Mucosa of descending colon (tissue), 3 donors: ENCODE results near the gene MAP7D2. TPM values are rescaled to one million over a fixed set of nuclear protein-coding genes. Genes with fewer than 3 reads are reported as not detected.

Experiments
- ATAC-seq: fragments of 200-7000 bp; cut with Tn5 transposase; one replicate; pipeline ENCODE4 v1.9.1; 2020; ENCODE audit warnings: mild to moderate bottlenecking, moderate library complexity
- DNase-seq, 3 donors: peaks; one replicate each; pipeline ENCODE4 v3.0.0-alpha.2; 2020
- H3K36me3 ChIP-seq: fragments of 200-600 bp; one replicate; pipeline ENCODE4 v1.8.0; 2021; ENCODE audit warnings: low read depth, mild to moderate bottlenecking
- H3K4me1 ChIP-seq: fragments of 200-600 bp; one replicate; pipeline ENCODE4 v1.8.0; 2021; ENCODE audit warnings: low read depth, mild to moderate bottlenecking
- H3K4me3 ChIP-seq: fragments of 200-600 bp; one replicate; pipeline ENCODE4 v1.8.0; 2021; ENCODE audit warnings: mild to moderate bottlenecking
- H3K9me3 ChIP-seq: fragments of 200-600 bp; one replicate; pipeline ENCODE4 v1.8.0; 2021; ENCODE audit warnings: mild to moderate bottlenecking
- intact Hi-C, 2 donors: fragments of 100-400 bp; cut with DNase I in 1 of 2; cut with micrococcal nuclease in 1 of 2; formaldehyde crosslinking; loops; one replicate each; pipeline versions ENCODE4 v1.11.0 to v1.11.1; 2022; cut with DNase I, micrococcal nuclease
- total RNA-seq, 3 donors: library from RNA; stranded (reverse); fragmentation: NEBNext Ultra II Directional in 2 of 3; extraction: Animal tissue kit (Norgen Biotek cat#: 25700) in 2 of 3; gene quantifications; one replicate each; pipeline versions ENCODE4 v1.2.1 to v1.2.4, GENCODE V29; 2021 to 2023
- TF ChIP-seq, protein P1 (sequence below): fragments of 200-600 bp; IDR thresholded peaks from one replicate; pipeline ENCODE4 v1.8.0; 2022; ENCODE audit warnings: antibody characterized with exemption, mild to moderate bottlenecking
- donor health status: DM: no; HTN: no; CAD: no; lungs with moderate emphysema.
- donor health status: DM: no; HTN: no; CAD: no.
- donor health status: DM: no; HTN: yes; CAD: no.

The MAP7D2 gene
- total RNA-seq, 3 donors from 2014 or later: 1.2 to 1.7 (median 1.5) TPM

DNA sequence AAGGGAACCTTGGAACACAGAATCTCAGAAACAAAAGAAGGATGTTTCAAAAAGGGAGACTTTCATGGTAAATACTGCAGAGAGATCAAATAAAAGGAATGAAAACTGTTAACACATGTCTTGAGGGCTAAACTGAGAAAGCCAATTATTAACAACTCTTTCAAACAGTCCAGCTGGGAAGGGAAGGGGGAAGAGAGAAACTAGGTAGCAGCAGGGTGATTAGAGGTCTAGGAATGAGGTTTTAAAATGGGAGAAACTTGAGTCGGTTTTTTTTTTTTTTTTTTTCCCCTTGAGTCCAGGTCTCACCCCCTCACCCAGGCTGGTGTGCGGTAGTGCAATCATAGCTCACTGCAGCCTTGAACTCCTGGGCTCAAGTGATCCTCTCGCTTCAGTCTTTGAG, 130.2 kb downstream of the MAP7D2 start:
- TF ChIP-seq, protein P1, sequence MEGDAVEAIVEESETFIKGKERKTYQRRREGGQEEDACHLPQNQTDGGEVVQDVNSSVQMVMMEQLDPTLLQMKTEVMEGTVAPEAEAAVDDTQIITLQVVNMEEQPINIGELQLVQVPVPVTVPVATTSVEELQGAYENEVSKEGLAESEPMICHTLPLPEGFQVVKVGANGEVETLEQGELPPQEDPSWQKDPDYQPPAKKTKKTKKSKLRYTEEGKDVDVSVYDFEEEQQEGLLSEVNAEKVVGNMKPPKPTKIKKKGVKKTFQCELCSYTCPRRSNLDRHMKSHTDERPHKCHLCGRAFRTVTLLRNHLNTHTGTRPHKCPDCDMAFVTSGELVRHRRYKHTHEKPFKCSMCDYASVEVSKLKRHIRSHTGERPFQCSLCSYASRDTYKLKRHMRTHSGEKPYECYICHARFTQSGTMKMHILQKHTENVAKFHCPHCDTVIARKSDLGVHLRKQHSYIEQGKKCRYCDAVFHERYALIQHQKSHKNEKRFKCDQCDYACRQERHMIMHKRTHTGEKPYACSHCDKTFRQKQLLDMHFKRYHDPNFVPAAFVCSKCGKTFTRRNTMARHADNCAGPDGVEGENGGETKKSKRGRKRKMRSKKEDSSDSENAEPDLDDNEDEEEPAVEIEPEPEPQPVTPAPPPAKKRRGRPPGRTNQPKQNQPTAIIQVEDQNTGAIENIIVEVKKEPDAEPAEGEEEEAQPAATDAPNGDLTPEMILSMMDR: no peak
- no peak overlapping the region for H3K4me3 ChIP-seq
- intact Hi-C loops: no loop called here
- H3K36me3 ChIP-seq: no peaks in the 10 kb centered on the region
- DNase-seq (no peak), ATAC-seq (no peak)
- no peaks in the 10 kb centered on the region for H3K4me1 ChIP-seq
- no peaks in the 10 kb centered on the region for H3K9me3 ChIP-seq

DNA sequence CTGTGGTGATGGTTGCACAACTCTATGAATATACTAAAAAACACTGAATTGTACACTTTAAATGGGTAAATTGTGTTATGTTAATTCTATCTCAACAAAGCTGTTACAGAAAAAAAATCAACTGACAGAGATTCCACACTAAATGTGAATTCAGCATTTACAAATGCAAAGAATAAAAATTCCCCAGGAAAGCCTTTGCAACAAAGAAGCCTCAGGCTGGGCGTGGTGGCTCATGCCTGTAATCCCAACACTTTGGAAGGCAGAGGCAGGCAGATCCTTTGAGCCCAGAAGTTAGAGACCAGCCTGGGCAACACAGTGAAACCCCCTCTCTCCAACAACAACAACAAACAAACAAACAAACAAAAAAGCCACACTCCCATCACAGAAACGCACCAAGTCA, 134.8 kb downstream of the MAP7D2 start:
- DNase-seq: peak in 1 of 3 donors; percentile 2
- intact Hi-C loops: no loop called here
- Histone ChIP-seq H3K9me3 (no peaks in the 10 kb centered on the region), H3K4me3 (no peak overlapping the region), H3K36me3 (no peaks in the 10 kb centered on the region), H3K4me1 (no peaks in the 10 kb centered on the region)
- no peak for ATAC-seq
- TF ChIP-seq, protein P1: no peak

DNA sequence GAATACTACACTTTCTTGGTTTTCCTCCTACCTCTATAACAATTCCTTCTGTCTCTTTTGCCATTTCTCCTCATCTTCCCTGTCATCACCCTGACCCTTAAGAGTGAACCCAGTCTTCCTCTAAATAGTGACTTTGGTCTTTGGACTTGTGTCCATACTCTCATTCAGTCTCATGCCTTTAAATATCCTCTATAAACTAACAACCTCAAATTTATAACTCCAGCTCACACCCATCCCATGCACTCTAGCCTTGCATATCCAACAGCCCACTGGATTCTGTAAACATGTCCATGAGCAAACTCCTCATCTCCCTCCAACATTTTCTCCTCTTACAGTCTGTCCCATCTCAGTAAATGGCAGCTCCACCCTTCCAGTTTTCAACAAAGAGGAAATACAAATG, 140.9 kb downstream of the MAP7D2 start:
- Histone ChIP-seq H3K9me3 (no peaks in the 10 kb centered on the region), H3K4me1 (peaks cover 5% of the 10 kb centered on the region), H3K4me3 (no peak overlapping the region), H3K36me3 (no peaks in the 10 kb centered on the region)
- peak in 1 of 3 donors; percentile 28 for DNase-seq
- intact Hi-C loops: no loop called here
- TF ChIP-seq, protein P1: no peak
- peak; percentile 94 for ATAC-seq

DNA sequence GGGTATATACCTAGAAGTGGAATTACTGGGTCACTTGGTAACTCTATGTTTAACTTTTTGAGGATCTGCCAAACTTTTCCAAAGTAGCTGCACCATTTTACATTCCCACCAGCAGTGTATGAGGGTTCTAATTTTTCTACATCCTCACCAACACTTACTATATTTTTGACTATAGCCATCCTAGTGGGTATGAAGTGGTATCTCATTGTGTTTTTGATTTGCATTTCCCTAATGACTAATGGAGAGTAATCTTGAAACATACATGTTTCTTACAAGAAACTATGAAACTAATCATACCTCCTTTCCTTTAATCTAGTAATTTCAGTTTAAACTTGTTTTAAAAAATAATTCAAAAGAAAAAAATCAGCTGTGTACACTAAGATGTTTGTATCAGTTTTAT, 143.7 kb downstream of the MAP7D2 start:
- TF ChIP-seq, protein P1: no peak

DNA sequence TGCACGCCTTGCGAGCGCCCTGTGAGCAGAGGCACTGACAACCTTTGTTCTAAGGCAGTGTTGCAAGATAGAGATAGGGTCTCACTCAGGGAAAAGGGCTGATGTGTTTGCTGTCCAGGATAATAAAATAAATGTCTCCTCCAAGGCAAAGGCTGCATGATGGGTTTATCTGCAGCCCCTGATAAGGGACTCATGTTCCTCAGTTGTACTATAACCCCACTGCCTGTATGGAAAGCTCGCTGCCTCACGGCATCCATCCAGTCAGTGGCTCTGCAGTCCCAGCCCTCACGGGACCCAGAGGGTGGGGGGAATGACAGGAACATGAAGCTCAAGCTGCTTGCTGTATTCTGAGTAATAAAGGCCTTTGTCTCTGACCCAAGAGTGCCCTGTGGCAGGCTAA, 148.4 kb downstream of the MAP7D2 start:
- DNase-seq: no peak
- Histone ChIP-seq H3K4me1 (no peaks in the 10 kb centered on the region), H3K9me3 (no peaks in the 10 kb centered on the region), H3K36me3 (no peaks in the 10 kb centered on the region), H3K4me3 (no peak overlapping the region)
- intact Hi-C loops: no loop called here
- TF ChIP-seq, protein P1: no peak
- no peak for ATAC-seq

More for the DNA sequence above, 143.7 kb downstream of the MAP7D2 start:
- peaks cover 5% of the 10 kb centered on the region for H3K4me1 ChIP-seq
- DNase-seq (no peak), ATAC-seq (no peak)
- intact Hi-C loops: no loop called here
- H3K36me3 ChIP-seq: no peaks in the 10 kb centered on the region
- H3K9me3 ChIP-seq: no peaks in the 10 kb centered on the region
- H3K4me3 ChIP-seq: no peak overlapping the region

DNA sequence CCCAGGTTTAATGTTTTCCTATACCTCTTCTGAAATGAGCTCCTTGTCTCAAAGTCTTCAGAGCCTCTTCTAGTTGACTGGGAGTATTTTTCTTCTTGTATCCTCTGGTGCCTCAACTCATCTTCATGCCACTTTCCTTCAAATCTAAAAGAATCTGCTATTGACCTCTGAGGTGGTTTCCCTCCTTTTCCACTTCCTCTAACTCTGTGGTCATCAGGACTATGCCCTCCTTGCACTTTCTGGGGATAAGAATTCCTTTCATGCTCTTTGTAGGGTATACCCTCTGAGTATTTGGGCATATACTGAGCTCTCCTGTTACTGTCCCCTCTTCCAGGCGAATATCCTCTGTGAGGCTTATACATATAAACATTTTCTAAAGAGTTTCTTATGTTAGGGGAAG, 150.7 kb downstream of the MAP7D2 start:
- Histone ChIP-seq H3K9me3 (no peaks in the 10 kb centered on the region), H3K4me1 (no peaks in the 10 kb centered on the region), H3K4me3 (no peak overlapping the region), H3K36me3 (no peaks in the 10 kb centered on the region)
- ATAC-seq (no peak), DNase-seq (no peak)
- intact Hi-C loops: no loop called here
- TF ChIP-seq, protein P1: no peak
